ENCODE measurements around the gene STX11.

GRCh38 chr6:144145541-144145940 is 4.8 kb upstream of the STX11 start:
- no peak for TF ChIP-seq NFYC (CRISPR knock-in tag; IDR thresholded peaks at IDR 0.05)
- TF ChIP-seq GATAD2A (CRISPR knock-in tag; IDR thresholded peaks at IDR 0.05): no peak
- TF ChIP-seq CHD2 (IDR thresholded peaks at IDR 0.05; ENCODE audit: low read depth, low read length): no peak
- no peak for TF ChIP-seq FOXP4 (CRISPR knock-in tag; IDR thresholded peaks at IDR 0.05)
- TF ChIP-seq ZNF768 (CRISPR knock-in tag; IDR thresholded peaks at IDR 0.05): no peak
- TF ChIP-seq TAF1 (CRISPR knock-in tag; IDR thresholded peaks at IDR 0.05): no peak
- no peak for TF ChIP-seq MXI1 (IDR thresholded peaks at IDR 0.05; ENCODE audit: borderline replicate concordance, low read depth, low read length)
- no peak for TF ChIP-seq RBAK (CRISPR knock-in tag; IDR thresholded peaks at IDR 0.05)

Data from HepG2 (cell line).